Keratinocyte (primary cell): ENCODE results near the gene ELAVL3. TPM values are rescaled to one million over a fixed set of nuclear protein-coding genes. Genes with fewer than 3 reads are reported as not detected.

Experiments used
- DNase-seq: peaks from one replicate; pipeline ENCODE4 v3.0.0-alpha.2; 2011; ENCODE audit warnings: low read depth, missing footprints, low spot score
- FAIRE-seq: peaks from 2 replicates; lab custom pipeline; 2011; peaks lifted over from hg19 to GRCh38; lab: Jason Lieb, UNC
- H2AFZ ChIP-seq: 2 replicates; pipeline ENCODE4 v1.6.0; 2012; ENCODE audit warnings: low read length, control low read depth, inconsistent platforms; ENCODE audit not compliant: control insufficient read depth
- H3K27ac ChIP-seq: 2 replicates; pipeline ENCODE4 v1.5.1; 2011; ENCODE audit warnings: low read length; ENCODE audit not compliant: control insufficient read depth, insufficient read depth
- H3K27me3 ChIP-seq: 3 replicates; pipeline ENCODE4 v1.6.0; 2011; ENCODE audit warnings: low read length; ENCODE audit not compliant: control insufficient read depth, insufficient read depth; ENCODE audit errors: extremely low read depth
- H3K36me3 ChIP-seq, 2 experiments: 2 replicates in 1 of 2; 3 replicates in 1 of 2; pipeline ENCODE4 v1.5.1; 2011; ENCODE audit warnings: low read length in 2 of 2, mild to moderate bottlenecking in 1 of 2; ENCODE audit not compliant: control insufficient read depth in 2 of 2, insufficient read depth in 2 of 2; ENCODE audit errors: extremely low read depth in 1 of 2
- H3K4me1 ChIP-seq: 3 replicates; pipeline ENCODE4 v1.5.1; 2011; ENCODE audit warnings: low read length; ENCODE audit not compliant: control insufficient read depth, insufficient read depth; ENCODE audit errors: extremely low read depth
- H3K4me2 ChIP-seq: 3 replicates; pipeline ENCODE4 v1.6.0; 2011; ENCODE audit warnings: low read depth, low read length; ENCODE audit not compliant: control insufficient read depth, insufficient read depth; ENCODE audit errors: extremely low read depth
- H3K4me3 ChIP-seq, 3 experiments: fragments of 200-600 bp in 1 of 3; sonication (generic) in 1 of 3; 2 replicates in 2 of 3; 3 replicates in 1 of 3; pipeline ENCODE4 v1.5.1; 2011 to 2016; ENCODE audit warnings: low read length in 3 of 3, mild to moderate bottlenecking in 3 of 3, control low read depth in 2 of 3, inconsistent platforms in 1 of 3, low read depth in 1 of 3, mixed read lengths in 1 of 3, mixed run types in 1 of 3, moderate library complexity in 1 of 3; ENCODE audit not compliant: control insufficient read depth in 2 of 3, insufficient read depth in 2 of 3; ENCODE audit errors: extremely low read depth in 1 of 3
- H3K79me2 ChIP-seq: 2 replicates; pipeline ENCODE4 v1.6.0; 2012; ENCODE audit warnings: low read length; ENCODE audit not compliant: control insufficient read depth, insufficient read depth
- H3K9ac ChIP-seq: 3 replicates; pipeline ENCODE4 v1.6.0; 2011; ENCODE audit warnings: low read length; ENCODE audit not compliant: control insufficient read depth, insufficient read depth; ENCODE audit errors: extremely low read depth
- H3K9me1 ChIP-seq: 3 replicates; pipeline ENCODE4 v1.6.0; 2011; ENCODE audit warnings: low read length; ENCODE audit not compliant: control insufficient read depth, insufficient read depth; ENCODE audit errors: extremely low read depth
- H3K9me3 ChIP-seq: 2 replicates; pipeline ENCODE4 v1.5.1; 2012; ENCODE audit warnings: low read depth, low read length; ENCODE audit not compliant: control insufficient read depth
- H4K20me1 ChIP-seq: 3 replicates; pipeline ENCODE4 v1.6.0; 2011; ENCODE audit warnings: low read length; ENCODE audit not compliant: control insufficient read depth, insufficient read depth; ENCODE audit errors: extremely low read depth
- CTCF ChIP-seq, 3 experiments: IDR thresholded peaks in 1 of 3; conservative IDR thresholded peaks in 1 of 3; optimal IDR thresholded peaks in 1 of 3; 2 replicates in 2 of 3; 3 replicates in 1 of 3; pipeline versions ENCODE3 to v1.5.1; 2011; ENCODE audit warnings: low read length in 3 of 3, mild to moderate bottlenecking in 3 of 3, moderate library complexity in 2 of 3, control low read depth in 1 of 3, inconsistent platforms in 1 of 3; ENCODE audit not compliant: insufficient read depth in 2 of 3; ENCODE audit errors: extremely low read depth in 1 of 3
- EZH2 ChIP-seq: IDR thresholded peaks from one replicate; pipeline ENCODE4 v1.6.1; 2012; ENCODE audit warnings: inconsistent platforms, mild to moderate bottlenecking, low read length, moderate library complexity
- dilution Hi-C: fragments of 300-500 bp; cut with MboI; formaldehyde crosslinking; loops from one replicate; pipeline ENCODE4 v1.7.0; 2020; ENCODE audit warnings: low sequenced_read_pairs; ENCODE audit not compliant: extremely low pct_ligation_motif_present
- polyA plus RNA-seq, 5 experiments: library from polyadenylated mRNA; depleted of rRNA in 3 of 5; stranded (reverse) in 3 of 5; stranded (forward) in 1 of 5; unstranded in 1 of 5; fragments of >200 nt; gene quantifications; 1 replicate in 1 of 5; 2 replicates in 3 of 5; 3 replicates in 1 of 5; pipeline versions ENCODE4 v1.2.1 to v1.2.3, GENCODE V29; 2011 to 2012; ENCODE audit warnings: missing spikeins in 2 of 5, low read depth in 1 of 5, low replicate concordance in 1 of 5

ELAVL3 gene
- polyA plus RNA-seq, 1 donor (not counting 4 experiments of a cell fraction or from before 2014, with no cell fraction given) = not detected

- Histone ChIP-seq H3K79me2 (no peaks in the 10 kb centered on the region), H3K9ac (no peak overlapping the region), H2AFZ (peak overlapping the region; percentile 8), H3K9me3 (no peaks in the 10 kb centered on the region), H3K4me1 (no peaks in the 10 kb centered on the region), H3K4me3 (peak overlapping the region in 1 of 3 experiments; percentile 27), H3K9me1 (no peaks in the 10 kb centered on the region), H3K27ac (no peak overlapping the region), H3K4me2 (peak overlapping the region; percentile 27), H4K20me1 (no peaks in the 10 kb centered on the region), H3K27me3 (no peaks in the 10 kb centered on the region), H3K36me3 (no peaks in the 10 kb centered on the region)
- DNase-seq (no peak), FAIRE-seq (no peak)
- dilution Hi-C loops = no loop called here
- TF ChIP-seq CTCF (optimal IDR thresholded peaks at IDR 0.05 in 1 of 3, IDR thresholded peaks at IDR 0.05 in 1 of 3, conservative IDR thresholded peaks at IDR 0.05 in 1 of 3; ENCODE audit: extremely low read depth in 1 of 3, insufficient read depth in 2 of 3, low read length in 3 of 3) = peak in 2 of 3 experiments; percentile 67 to 72
- TF ChIP-seq EZH2 = no peak
These were observed 74.8 kb downstream of the ELAVL3 start for GRCh38 chr19:11405846-11406643.

GRCh38 chr19:11404588-11405222 is 76.1 kb downstream of the ELAVL3 start:
- dilution Hi-C loops = no loop called here

More at GRCh38 chr19:11404588-11405222, 76.1 kb downstream of the ELAVL3 start:
- Histone ChIP-seq H3K36me3 (no peaks in the 10 kb centered on the region), H3K27ac (no peak overlapping the region), H3K4me1 (no peaks in the 10 kb centered on the region), H3K4me3 (no peak overlapping the region), H3K9ac (no peak overlapping the region), H3K9me1 (no peaks in the 10 kb centered on the region), H2AFZ (no peak overlapping the region), H3K9me3 (no peaks in the 10 kb centered on the region), H4K20me1 (no peaks in the 10 kb centered on the region), H3K4me2 (no peak overlapping the region), H3K27me3 (no peaks in the 10 kb centered on the region), H3K79me2 (no peaks in the 10 kb centered on the region)
- FAIRE-seq (no peak), DNase-seq (no peak)
- no peak for TF ChIP-seq CTCF (optimal IDR thresholded peaks at IDR 0.05 in 1 of 3, IDR thresholded peaks at IDR 0.05 in 1 of 3, conservative IDR thresholded peaks at IDR 0.05 in 1 of 3; ENCODE audit: extremely low read depth in 1 of 3, insufficient read depth in 2 of 3, low read length in 3 of 3)
- no peak for TF ChIP-seq EZH2
